Measurements from ENCODE around the gene ADK. TPM values are rescaled to one million over a fixed set of nuclear protein-coding genes. Genes with fewer than 3 reads are reported as not detected.

Gene ADK
- total and polyA plus RNA-seq, 2 of the 4 experiments (the other 2 are of a cell fraction): 30.6 to 40.9 TPM

DNA sequence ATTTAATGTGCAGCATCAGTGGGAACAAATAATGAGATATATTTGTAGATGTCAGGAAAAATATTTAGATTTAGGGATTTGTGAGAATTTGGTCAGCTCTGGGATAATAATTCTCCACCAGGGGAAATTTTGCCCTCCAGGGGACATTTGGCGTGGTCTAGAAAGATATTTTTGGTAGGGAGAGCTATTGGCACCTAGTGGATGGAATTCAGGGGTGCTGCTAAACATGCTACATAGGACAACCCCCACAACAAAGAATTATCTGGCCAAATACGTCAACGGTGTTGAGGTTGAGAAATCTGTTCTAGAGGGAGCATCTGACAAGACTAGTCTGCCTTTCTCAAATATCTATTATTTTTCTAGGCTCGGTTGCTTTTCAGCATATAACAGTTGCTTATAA lies 2.1 kb downstream of the ADK start:
- ChIA-PET POLR2A (ENCODE audit: unreplicated experiment) (interaction anchor here (0.5 kb wide), 1 partner anchor 14 kb away, joined by 4 read pairs; no protein-coding TSS in a partner anchor), CTCF (no interaction called here)
- Histone ChIP-seq H3K18ac (ENCODE audit: low read depth, low read length) (no peak overlapping the region), H4K8ac (ENCODE audit: low read depth in 2 of 2, low read length in 2 of 2) (no peak overlapping the region), H3K4me3 (ENCODE audit: insufficient read depth, low read depth, low read length) (no peak overlapping the region), H3K79me1 (ENCODE audit: low read depth in 1 of 2, low read length in 2 of 2) (peaks cover 3 to 38% of the 10 kb centered on the region in 2 experiments), H3K9me1 (ENCODE audit: insufficient read depth, low read length) (no peaks in the 10 kb centered on the region), H3K4me1 (ENCODE audit: control insufficient read depth, insufficient read depth, low read length) (peaks cover 3% of the 10 kb centered on the region; the same call in 1 of the 2 replicates), H3K27ac (ENCODE audit: insufficient read depth, low read length) (no peak overlapping the region), H2AK9ac (replicated peaks; ENCODE audit: low read depth, low read length, poor library complexity) (no peak overlapping the region), H3K9ac (ENCODE audit: low read depth, low read length) (no peak overlapping the region), H3K36me3 (ENCODE audit: control insufficient read depth, insufficient read depth, low read length) (no peaks in the 10 kb centered on the region), H2BK5ac (ENCODE audit: low read depth, low read length, poor library complexity, severe bottlenecking) (no peak overlapping the region), H3K4me2 (ENCODE audit: low read depth, low read length) (no peak overlapping the region), H2AFZ (replicated peaks; ENCODE audit: low read length, poor library complexity) (no peak overlapping the region), H4K20me1 (ENCODE audit: insufficient read depth, low read length) (no peaks in the 10 kb centered on the region), H2BK15ac (ENCODE audit: low read depth, low read length) (no peak overlapping the region), H3K56ac (ENCODE audit: extremely low read depth, insufficient read depth, low read length) (no peak overlapping the region), H3K4ac (ENCODE audit: low read depth, low read length) (no peak overlapping the region), H3K27me3 (ENCODE audit: control insufficient read depth, insufficient read depth, low read length) (no peaks in the 10 kb centered on the region), H4K5ac (ENCODE audit: low read depth, low read length) (no peak overlapping the region), H3K23ac (ENCODE audit: low read depth, low read length) (no peak overlapping the region), H2BK20ac (ENCODE audit: low read depth, low read length) (no peak overlapping the region), H3K9me3 (ENCODE audit: control insufficient read depth, insufficient read depth, low read length) (no peaks in the 10 kb centered on the region), H2AK5ac (ENCODE audit: low read depth, low read length) (no peak overlapping the region), H2BK120ac (ENCODE audit: low read depth, low read length) (no peak overlapping the region), H4K91ac (ENCODE audit: insufficient read depth, low read depth, low read length) (no peak overlapping the region), H3K14ac (replicated peaks; ENCODE audit: low read depth, low read length) (no peak overlapping the region)
- BruUV-seq (replicated peaks): no TSS peak
- ATAC-seq (ENCODE audit: low read depth): no peak
- TF ChIP-seq RCOR1 (IDR thresholded peaks at IDR 0.05; ENCODE audit: insufficient replicate concordance, low read length) (no peak), RAD21 (IDR thresholded peaks at IDR 0.05; ENCODE audit: low read length) (peak; percentile 31), CEBPB (IDR thresholded peaks at IDR 0.05; ENCODE audit: low read depth, low read length) (0 out of 2 replicates have a peak, but pooled peaks have one; percentile 13), SMC3 (IDR thresholded peaks at IDR 0.05; ENCODE audit: low read depth, low read length) (peak; percentile 14; the same call in 1 of the 2 replicates)
- TF ChIP-seq, protein P1, sequence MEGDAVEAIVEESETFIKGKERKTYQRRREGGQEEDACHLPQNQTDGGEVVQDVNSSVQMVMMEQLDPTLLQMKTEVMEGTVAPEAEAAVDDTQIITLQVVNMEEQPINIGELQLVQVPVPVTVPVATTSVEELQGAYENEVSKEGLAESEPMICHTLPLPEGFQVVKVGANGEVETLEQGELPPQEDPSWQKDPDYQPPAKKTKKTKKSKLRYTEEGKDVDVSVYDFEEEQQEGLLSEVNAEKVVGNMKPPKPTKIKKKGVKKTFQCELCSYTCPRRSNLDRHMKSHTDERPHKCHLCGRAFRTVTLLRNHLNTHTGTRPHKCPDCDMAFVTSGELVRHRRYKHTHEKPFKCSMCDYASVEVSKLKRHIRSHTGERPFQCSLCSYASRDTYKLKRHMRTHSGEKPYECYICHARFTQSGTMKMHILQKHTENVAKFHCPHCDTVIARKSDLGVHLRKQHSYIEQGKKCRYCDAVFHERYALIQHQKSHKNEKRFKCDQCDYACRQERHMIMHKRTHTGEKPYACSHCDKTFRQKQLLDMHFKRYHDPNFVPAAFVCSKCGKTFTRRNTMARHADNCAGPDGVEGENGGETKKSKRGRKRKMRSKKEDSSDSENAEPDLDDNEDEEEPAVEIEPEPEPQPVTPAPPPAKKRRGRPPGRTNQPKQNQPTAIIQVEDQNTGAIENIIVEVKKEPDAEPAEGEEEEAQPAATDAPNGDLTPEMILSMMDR (conservative IDR thresholded peaks at IDR 0.05; ENCODE audit: low read depth, low read length): peak; percentile 61
- TF ChIP-seq, protein P2, sequence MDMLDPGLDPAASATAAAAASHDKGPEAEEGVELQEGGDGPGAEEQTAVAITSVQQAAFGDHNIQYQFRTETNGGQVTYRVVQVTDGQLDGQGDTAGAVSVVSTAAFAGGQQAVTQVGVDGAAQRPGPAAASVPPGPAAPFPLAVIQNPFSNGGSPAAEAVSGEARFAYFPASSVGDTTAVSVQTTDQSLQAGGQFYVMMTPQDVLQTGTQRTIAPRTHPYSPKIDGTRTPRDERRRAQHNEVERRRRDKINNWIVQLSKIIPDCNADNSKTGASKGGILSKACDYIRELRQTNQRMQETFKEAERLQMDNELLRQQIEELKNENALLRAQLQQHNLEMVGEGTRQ (IDR thresholded peaks at IDR 0.05; ENCODE audit: low read depth, low read length): no peak
- in situ Hi-C loops (cut with MboI; ENCODE audit: low sequenced_read_pairs) (no loop called here), dilution Hi-C loops (cut with HindIII; ENCODE audit: low sequenced_read_pairs, unreplicated experiment) (no loop called here), intact Hi-C loops (cut with micrococcal nuclease) (loop anchor here (5.0 kb wide), 3 partner anchors 39 to 79 kb away; no protein-coding TSS in a partner anchor)
- WGBS, 2 experiments (ENCODE audit: extremely low coverage in 2 of 2, insufficient read length in 1 of 2): no CpG with 5 or more reads among the region's 4 CpGs
- peak; percentile 66 for DNase-seq

Measured in IMR-90 (cell line).